IMR-90 (cell line): ENCODE data around the gene CFAP45.

Source experiments
- CEBPB ChIP-seq: IDR thresholded peaks from 2 replicates; pipeline ENCODE4 v1.6.1; 2012; ENCODE audit warnings: low read depth, low read length, improper control_type of control experiment
- CTCF ChIP-seq: conservative IDR thresholded peaks from 2 replicates; pipeline ENCODE4 v1.5.1; 2012; ENCODE audit warnings: mild to moderate bottlenecking, low read depth, low read length, improper control_type of control experiment
- ELK1 ChIP-seq: fragments of 150-350 bp; IDR thresholded peaks from 2 replicates; pipeline ENCODE4 v1.6.1; 2016; ENCODE audit warnings: low read depth, mild to moderate bottlenecking, low read length, moderate library complexity, borderline replicate concordance
- FOS ChIP-seq: fragments of 150-350 bp; IDR thresholded peaks from 2 replicates; pipeline ENCODE4 v1.6.1; 2016; ENCODE audit warnings: low read depth, low read length
- MAFK ChIP-seq: IDR thresholded peaks from 2 replicates; pipeline ENCODE4 v1.6.1; 2012; ENCODE audit warnings: low read depth, low read length, improper control_type of control experiment
- MAZ ChIP-seq: IDR thresholded peaks from 2 replicates; pipeline ENCODE4 v1.6.1; 2012; ENCODE audit warnings: low read depth, mild to moderate bottlenecking, low read length, improper control_type of control experiment, moderate library complexity, borderline replicate concordance
- MXI1 ChIP-seq: IDR thresholded peaks from 2 replicates; pipeline ENCODE4 v1.6.1; 2012; ENCODE audit warnings: low read depth, mild to moderate bottlenecking, low read length, moderate library complexity, borderline replicate concordance
- POLR2A ChIP-seq: IDR thresholded peaks from 2 replicates; pipeline ENCODE4 v1.6.1; 2012; ENCODE audit warnings: mild to moderate bottlenecking, low read depth, low read length
- RAD21 ChIP-seq: IDR thresholded peaks from 2 replicates; pipeline ENCODE4 v1.6.1; 2012; ENCODE audit warnings: low read length, improper control_type of control experiment
- RFX5 ChIP-seq: IDR thresholded peaks from 2 replicates; pipeline ENCODE4 v1.8.0; 2012; ENCODE audit warnings: low read depth, mild to moderate bottlenecking, low read length, moderate library complexity
- USF2 ChIP-seq: fragments of 150-350 bp; IDR thresholded peaks from 2 replicates; pipeline ENCODE4 v1.6.1; 2017; ENCODE audit warnings: mild to moderate bottlenecking, antibody characterized with exemption, low read length, low read depth

GRCh38 chr1:159900755-159901360, 893 bp upstream of the CFAP45 start:
- no peak for TF ChIP-seq CTCF
- no peak for TF ChIP-seq MAFK
- TF ChIP-seq MXI1: no peak
- TF ChIP-seq CEBPB: no peak
- TF ChIP-seq POLR2A: no peak
- no peak for TF ChIP-seq RFX5
- TF ChIP-seq RAD21: no peak
- TF ChIP-seq USF2: no peak
- no peak for TF ChIP-seq ELK1
- TF ChIP-seq FOS: no peak
- no peak for TF ChIP-seq MAZ
